GM12874 (cell line): Measurements from ENCODE around the gene DDX25.

Experiments used
- TF ChIP-seq, protein P1 (sequence below): IDR thresholded peaks from 2 replicates; pipeline ENCODE4 v1.5.1; 2011; ENCODE audit warnings: low read depth, mild to moderate bottlenecking, control low read depth, low read length, moderate library complexity; ENCODE audit not compliant: insufficient read depth

Gene DDX25

DNA sequence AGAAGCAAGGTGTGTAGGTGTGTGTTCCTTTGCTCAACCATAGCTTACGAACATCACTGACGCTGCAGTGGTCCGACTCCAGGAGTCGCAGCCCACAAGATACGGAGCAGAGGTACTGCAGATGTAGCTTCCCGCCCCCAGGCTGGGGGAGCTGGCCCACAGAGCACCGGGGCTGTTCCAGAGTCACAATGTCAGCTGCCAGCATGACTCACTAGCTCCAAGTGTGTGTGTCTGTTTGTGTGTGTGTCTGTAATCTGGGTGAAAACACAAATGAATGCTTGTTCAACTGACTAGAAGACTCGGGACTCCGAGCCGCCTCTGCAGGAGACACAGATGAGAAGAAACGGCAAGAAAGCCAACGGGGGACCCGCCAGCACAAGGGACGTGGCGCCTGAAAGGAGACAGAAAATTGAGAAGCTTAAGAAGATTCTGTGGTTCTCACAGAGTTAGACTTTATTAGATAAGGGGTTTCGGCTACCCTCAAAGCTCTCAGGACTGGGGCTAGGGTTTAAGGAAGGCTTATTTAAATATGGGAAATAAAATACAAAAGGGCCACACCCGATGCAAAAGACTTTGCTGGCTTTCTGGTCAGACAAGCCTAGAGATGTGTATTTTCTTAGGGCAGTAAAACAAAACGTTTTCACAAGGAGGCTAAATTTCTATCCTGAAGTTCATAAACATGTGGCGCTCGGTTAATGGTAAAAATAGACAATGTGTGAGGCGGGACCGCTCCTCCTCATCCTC lies 52.3 kb downstream of the DDX25 start:
- TF ChIP-seq, protein P1, sequence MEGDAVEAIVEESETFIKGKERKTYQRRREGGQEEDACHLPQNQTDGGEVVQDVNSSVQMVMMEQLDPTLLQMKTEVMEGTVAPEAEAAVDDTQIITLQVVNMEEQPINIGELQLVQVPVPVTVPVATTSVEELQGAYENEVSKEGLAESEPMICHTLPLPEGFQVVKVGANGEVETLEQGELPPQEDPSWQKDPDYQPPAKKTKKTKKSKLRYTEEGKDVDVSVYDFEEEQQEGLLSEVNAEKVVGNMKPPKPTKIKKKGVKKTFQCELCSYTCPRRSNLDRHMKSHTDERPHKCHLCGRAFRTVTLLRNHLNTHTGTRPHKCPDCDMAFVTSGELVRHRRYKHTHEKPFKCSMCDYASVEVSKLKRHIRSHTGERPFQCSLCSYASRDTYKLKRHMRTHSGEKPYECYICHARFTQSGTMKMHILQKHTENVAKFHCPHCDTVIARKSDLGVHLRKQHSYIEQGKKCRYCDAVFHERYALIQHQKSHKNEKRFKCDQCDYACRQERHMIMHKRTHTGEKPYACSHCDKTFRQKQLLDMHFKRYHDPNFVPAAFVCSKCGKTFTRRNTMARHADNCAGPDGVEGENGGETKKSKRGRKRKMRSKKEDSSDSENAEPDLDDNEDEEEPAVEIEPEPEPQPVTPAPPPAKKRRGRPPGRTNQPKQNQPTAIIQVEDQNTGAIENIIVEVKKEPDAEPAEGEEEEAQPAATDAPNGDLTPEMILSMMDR, result no peak

DNA sequence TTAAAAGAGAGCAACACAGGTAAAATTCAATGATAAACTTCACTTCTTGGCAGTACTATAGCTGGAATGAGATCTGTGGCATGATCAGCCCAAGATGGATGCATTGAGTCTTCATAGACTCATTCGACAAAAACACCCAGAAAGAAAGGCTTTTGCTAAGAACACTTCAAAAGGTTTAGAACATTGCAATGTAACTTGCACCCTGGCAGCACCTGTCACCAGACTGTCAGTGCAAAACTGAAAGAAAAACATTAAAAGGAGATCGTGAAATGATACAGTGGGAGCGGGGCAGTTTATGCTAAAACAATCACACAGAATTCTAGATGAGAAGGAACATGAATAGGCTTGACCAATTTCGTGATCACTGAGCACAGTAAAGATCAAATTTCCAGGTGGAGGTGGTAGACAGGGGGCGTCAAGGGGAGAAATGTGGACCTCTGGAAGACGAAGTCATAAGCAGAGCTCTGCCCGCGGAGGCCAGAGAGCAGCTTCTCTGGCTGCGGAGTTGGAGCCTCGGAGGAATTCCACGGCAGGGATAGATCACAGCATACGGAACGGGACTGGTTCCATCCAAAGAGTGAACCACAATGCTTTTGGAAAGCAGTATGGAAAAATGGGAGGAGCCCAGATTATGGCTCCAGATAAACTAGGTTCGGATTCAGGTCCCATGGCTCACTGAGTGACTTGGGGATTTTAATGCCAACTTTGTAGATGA lies 53.5 kb downstream of the DDX25 start:
- TF ChIP-seq, protein P1, result no peak

DNA sequence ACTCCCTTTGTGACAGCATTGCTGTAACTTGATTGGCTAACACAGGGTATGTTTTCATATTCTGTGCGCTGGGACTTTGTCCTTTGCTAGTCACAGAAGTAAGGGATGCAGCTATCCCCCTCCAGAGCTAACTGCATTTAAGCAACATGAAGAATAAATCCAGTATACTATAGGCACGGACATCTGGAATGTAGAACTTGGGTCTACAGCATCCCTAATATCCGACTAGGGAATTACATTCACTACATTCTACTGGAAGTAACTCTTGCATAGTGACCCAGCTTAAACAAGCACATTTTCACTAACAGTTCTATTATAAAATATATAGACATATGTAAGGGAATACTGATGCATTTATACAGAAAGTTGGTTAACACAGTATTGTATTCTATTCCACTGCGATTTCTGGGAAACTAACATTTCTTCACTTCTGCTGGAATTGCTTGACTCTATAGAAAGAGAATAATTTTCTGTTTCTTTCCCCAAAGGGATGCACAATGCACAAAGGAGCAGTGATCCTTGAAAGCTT lies 54.6 kb downstream of the DDX25 start:
- TF ChIP-seq, protein P1, result no peak

DNA sequence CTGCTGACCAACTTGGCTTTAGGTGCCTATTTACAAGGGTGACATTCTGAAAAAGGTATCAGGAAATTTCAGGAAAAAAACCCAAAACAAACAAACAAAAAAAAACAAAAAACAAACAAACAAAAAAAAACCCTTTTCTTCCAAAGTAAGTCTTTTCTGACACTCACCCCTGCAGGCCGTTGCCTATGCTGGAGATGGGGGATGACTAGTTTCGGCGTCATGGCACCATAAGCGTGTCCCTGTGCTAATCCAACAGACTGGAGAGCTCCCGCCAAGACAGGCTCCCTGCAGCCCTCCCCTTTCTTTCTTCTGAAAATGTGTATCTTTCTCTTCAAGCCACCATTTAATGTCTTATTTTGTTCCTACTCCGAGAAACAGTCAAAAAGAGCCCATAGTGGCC lies 55.2 kb downstream of the DDX25 start:
- TF ChIP-seq, protein P1, result no peak

DNA sequence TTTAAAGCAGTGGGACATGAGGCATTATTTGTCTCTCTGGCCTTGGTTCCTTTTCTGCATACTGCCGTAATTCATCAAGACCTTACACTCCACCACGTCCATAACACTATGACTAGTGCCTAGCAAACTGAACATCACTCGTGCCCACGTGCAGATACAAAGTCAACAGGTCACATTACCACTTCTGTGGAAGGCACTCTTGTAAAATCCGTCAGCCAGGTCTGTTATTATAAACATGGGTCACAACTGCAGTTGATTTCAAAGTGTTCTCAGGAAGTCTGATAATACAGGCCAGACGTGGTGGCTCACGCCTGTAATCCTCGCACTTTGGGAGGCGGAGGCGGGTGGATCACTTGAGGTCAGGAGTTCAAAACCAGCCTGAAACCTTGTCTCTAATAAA lies 55.6 kb downstream of the DDX25 start:
- TF ChIP-seq, protein P1, result no peak

DNA sequence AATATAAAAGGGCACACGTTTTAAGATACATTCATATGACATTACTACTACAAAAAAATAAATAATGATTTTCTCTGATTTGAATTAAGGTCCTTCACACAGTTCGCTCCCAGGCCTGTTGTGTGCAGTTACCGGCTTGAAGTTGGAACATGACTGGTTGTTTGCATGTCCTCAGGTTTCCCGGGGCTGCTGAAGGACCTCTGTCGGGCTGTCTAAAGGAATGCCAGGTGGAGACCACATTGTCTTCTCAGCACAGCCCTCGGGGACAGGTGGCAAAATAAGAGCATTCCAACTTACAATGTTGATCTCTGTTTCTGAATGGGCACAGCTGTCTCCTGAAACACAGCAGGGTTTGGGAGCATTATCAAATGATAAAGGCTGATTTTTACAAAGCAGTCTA lies 56.5 kb downstream of the DDX25 start:
- TF ChIP-seq, protein P1, result no peak

DNA sequence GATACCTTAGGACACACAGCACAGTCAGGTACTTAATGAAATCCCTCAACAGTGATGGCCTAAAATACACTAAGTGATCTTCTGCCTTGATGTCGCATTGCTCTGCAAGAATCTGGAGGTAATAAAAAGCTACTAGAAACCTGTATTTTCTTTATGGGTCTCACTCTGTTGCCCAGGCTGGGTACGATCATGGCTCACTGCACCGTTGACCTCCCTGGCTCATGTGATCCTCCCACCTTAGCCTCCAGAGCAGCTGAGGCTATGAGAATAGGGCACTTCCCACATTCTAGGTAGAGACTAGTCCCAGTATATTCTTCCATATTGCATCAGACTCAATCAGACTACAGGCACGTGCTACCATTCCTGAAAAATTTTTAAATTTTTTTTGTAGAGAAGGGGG lies 63.2 kb downstream of the DDX25 start:
- TF ChIP-seq, protein P1, result no peak
